ENCODE results near the gene METRNL. TPM values are rescaled to one million over a fixed set of nuclear protein-coding genes. Genes with fewer than 3 reads are reported as not detected.

The METRNL gene
- total and polyA plus RNA-seq, 3 experiments from 2014 or later: 2.6 to 22.9 (median 22.3) TPM

DNA sequence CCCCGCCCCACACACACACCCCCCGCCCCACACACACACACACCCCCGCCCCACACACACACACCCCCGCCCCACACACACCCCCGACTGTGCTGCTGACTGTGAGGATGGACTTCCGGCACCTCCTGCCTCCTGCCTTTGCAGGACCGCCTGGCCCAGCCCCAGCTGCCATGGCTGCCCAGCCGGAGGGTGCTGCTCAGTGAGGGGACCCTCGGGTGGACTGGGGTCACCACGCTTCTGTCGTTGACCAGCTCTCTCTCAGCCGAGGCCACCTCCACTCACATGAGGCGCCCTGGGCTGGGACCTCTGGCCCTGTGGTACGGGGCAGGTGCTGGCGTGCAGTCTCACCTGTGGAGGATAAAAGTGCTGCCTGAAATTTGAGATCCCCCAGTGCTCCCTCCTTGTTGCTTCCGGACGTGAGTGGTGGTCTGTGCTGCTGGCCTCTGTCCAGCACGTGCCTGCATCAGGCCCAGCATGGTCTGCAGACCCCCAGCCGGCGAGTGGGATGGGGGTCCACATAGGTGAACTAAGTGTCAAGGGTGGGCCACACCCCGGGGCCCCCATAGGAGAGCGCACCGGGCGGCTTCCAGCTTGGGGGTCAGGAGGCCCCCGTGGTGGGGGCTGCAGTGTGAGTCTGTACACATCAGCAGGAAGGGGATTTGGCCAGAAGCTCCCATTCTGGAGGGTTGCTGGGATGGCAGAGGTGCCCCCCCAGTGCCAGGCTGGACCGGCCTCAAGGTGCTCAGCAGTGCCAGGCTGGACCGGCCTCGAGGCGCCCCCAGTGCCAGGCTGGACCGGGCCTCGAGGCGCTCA lies 11.2 kb downstream of the METRNL start:
- peak overlapping the region in 2 of 8 donors; percentile 70 to 72 for H3K27ac Mint-ChIP-seq
- Histone ChIP-seq H3K27me3 (ENCODE audit: insufficient read depth, low read length, poor library complexity, severe bottlenecking) (no peaks in the 10 kb centered on the region), H3K4me1 (ENCODE audit: insufficient read depth, low read length) (peaks cover 3% of the 10 kb centered on the region), H3K27ac (ENCODE audit: low read depth, low read length) (no peak overlapping the region), H3K9me3 (ENCODE audit: low read length) (no peaks in the 10 kb centered on the region), H3K36me3 (ENCODE audit: insufficient read depth, low read length) (no peaks in the 10 kb centered on the region), H3K4me3 (ENCODE audit: low read length) (no peak overlapping the region)
- H3K4me1 Mint-ChIP-seq: peaks cover 5 to 32% (median 14%) of the 10 kb centered on the region in 3 donors
- peaks cover 0 to 64% (median 3%) of the 10 kb centered on the region in 3 donors for H3K36me3 Mint-ChIP-seq
- peaks cover 0 to 2% (median 0%) of the 10 kb centered on the region in 5 donors for H3K9me3 Mint-ChIP-seq
- ChIA-PET POLR2A (no interaction called here), CTCF (no interaction called here)
- H3K4me3 Mint-ChIP-seq: peak overlapping the region in 1 of 7 donors; percentile 65
- no peaks in the 10 kb centered on the region for H3K27me3 Mint-ChIP-seq
- no peak for DNase-seq

GRCh38 chr17:83091257-83092141 lies 12.1 kb downstream of the METRNL start:
- Histone ChIP-seq H3K36me3 (ENCODE audit: insufficient read depth, low read length) (no peaks in the 10 kb centered on the region), H3K4me3 (ENCODE audit: low read length) (no peak overlapping the region), H3K27ac (ENCODE audit: low read depth, low read length) (no peak overlapping the region), H3K9me3 (ENCODE audit: low read length) (no peaks in the 10 kb centered on the region), H3K4me1 (ENCODE audit: insufficient read depth, low read length) (no peaks in the 10 kb centered on the region), H3K27me3 (ENCODE audit: insufficient read depth, low read length, poor library complexity, severe bottlenecking) (no peaks in the 10 kb centered on the region)
- Mint-ChIP-seq H3K36me3 (peaks cover 0 to 59% (median 1%) of the 10 kb centered on the region in 3 donors), H3K9me3 (peaks cover 0 to 2% (median 0%) of the 10 kb centered on the region in 5 donors), H3K4me3 (peak overlapping the region in 2 of 7 donors; percentile 23 to 83), H3K4me1 (peaks cover 5 to 24% (median 8%) of the 10 kb centered on the region in 3 donors), H3K27ac (peak overlapping the region in 2 of 8 donors; percentile 9 to 92), H3K27me3 (no peaks in the 10 kb centered on the region)
- ChIA-PET CTCF (no interaction called here), POLR2A (no interaction called here)
- no peak for DNase-seq

- CTCF ChIA-PET: no interaction called here
Observed at GRCh38 chr17:83092186-83092585, 12.8 kb downstream of the METRNL start.

GRCh38 chr17:83092931-83093330 lies 13.5 kb downstream of the METRNL start:
- peak overlapping the region in 1 of 8 donors; percentile 27 for H3K27ac Mint-ChIP-seq
- H3K27ac ChIP-seq (ENCODE audit: low read depth, low read length): no peak overlapping the region
- CTCF ChIA-PET: no interaction called here
- POLR2A ChIA-PET: interaction anchor here (0.7 kb wide), 1 partner anchor 9 kb away, joined by 3 read pairs; no protein-coding TSS in a partner anchor
- no peak overlapping the region for H3K4me3 ChIP-seq (ENCODE audit: low read length)
- peaks cover 0 to 2% (median 0%) of the 10 kb centered on the region in 5 donors for H3K9me3 Mint-ChIP-seq
- peaks cover 0 to 52% (median 0%) of the 10 kb centered on the region in 3 donors for H3K36me3 Mint-ChIP-seq
- no peak overlapping the region for H3K4me3 Mint-ChIP-seq
- no peaks in the 10 kb centered on the region for H3K27me3 ChIP-seq (ENCODE audit: insufficient read depth, low read length, poor library complexity, severe bottlenecking)
- H3K4me1 ChIP-seq (ENCODE audit: insufficient read depth, low read length): no peaks in the 10 kb centered on the region
- no peaks in the 10 kb centered on the region for H3K9me3 ChIP-seq (ENCODE audit: low read length)
- H3K36me3 ChIP-seq (ENCODE audit: insufficient read depth, low read length): no peaks in the 10 kb centered on the region
- no peak for DNase-seq
- H3K27me3 Mint-ChIP-seq: peaks cover 0 to 1% of the 10 kb centered on the region in 2 donors
- H3K4me1 Mint-ChIP-seq: peaks cover 5 to 21% (median 6%) of the 10 kb centered on the region in 3 donors

More at GRCh38 chr17:83092186-83092585, 12.8 kb downstream of the METRNL start:
- H3K27ac Mint-ChIP-seq: no peak overlapping the region
- Histone ChIP-seq H3K4me3 (ENCODE audit: low read length) (no peak overlapping the region), H3K27ac (ENCODE audit: low read depth, low read length) (no peak overlapping the region), H3K27me3 (ENCODE audit: insufficient read depth, low read length, poor library complexity, severe bottlenecking) (no peaks in the 10 kb centered on the region), H3K36me3 (ENCODE audit: insufficient read depth, low read length) (no peaks in the 10 kb centered on the region), H3K9me3 (ENCODE audit: low read length) (no peaks in the 10 kb centered on the region), H3K4me1 (ENCODE audit: insufficient read depth, low read length) (no peaks in the 10 kb centered on the region)
- no peak for DNase-seq
- H3K36me3 Mint-ChIP-seq: peaks cover 0 to 58% (median 0%) of the 10 kb centered on the region in 3 donors
- peaks cover 5 to 21% (median 6%) of the 10 kb centered on the region in 3 donors for H3K4me1 Mint-ChIP-seq
- peaks cover 0 to 2% (median 0%) of the 10 kb centered on the region in 5 donors for H3K9me3 Mint-ChIP-seq
- POLR2A ChIA-PET: no interaction called here
- H3K4me3 Mint-ChIP-seq: peak overlapping the region in 1 of 7 donors; percentile 83
- peaks cover 0 to under 1% of the 10 kb centered on the region in 2 donors for H3K27me3 Mint-ChIP-seq

GRCh38 chr17:83093506-83093905 lies 14.1 kb downstream of the METRNL start:
- DNase-seq: no peak
- Histone ChIP-seq H3K27ac (ENCODE audit: low read depth, low read length) (no peak overlapping the region), H3K4me1 (ENCODE audit: insufficient read depth, low read length) (no peaks in the 10 kb centered on the region), H3K27me3 (ENCODE audit: insufficient read depth, low read length, poor library complexity, severe bottlenecking) (no peaks in the 10 kb centered on the region), H3K4me3 (ENCODE audit: low read length) (no peak overlapping the region), H3K36me3 (ENCODE audit: insufficient read depth, low read length) (no peaks in the 10 kb centered on the region), H3K9me3 (ENCODE audit: low read length) (no peaks in the 10 kb centered on the region)
- H3K9me3 Mint-ChIP-seq: peaks cover 0 to 2% (median 0%) of the 10 kb centered on the region in 5 donors
- POLR2A ChIA-PET: interaction anchor here (0.7 kb wide), 1 partner anchor 10 kb away, joined by 3 read pairs; no protein-coding TSS in a partner anchor
- peaks cover 0 to 49% (median 0%) of the 10 kb centered on the region in 3 donors for H3K36me3 Mint-ChIP-seq
- peak overlapping the region in 1 of 7 donors; percentile 44 for H3K4me3 Mint-ChIP-seq
- peak overlapping the region in 1 of 8 donors; percentile 30 for H3K27ac Mint-ChIP-seq
- H3K4me1 Mint-ChIP-seq: peaks cover 5 to 16% (median 6%) of the 10 kb centered on the region in 3 donors
- H3K27me3 Mint-ChIP-seq: peaks cover 0 to 1% of the 10 kb centered on the region in 2 donors
- CTCF ChIA-PET: no interaction called here

DNA sequence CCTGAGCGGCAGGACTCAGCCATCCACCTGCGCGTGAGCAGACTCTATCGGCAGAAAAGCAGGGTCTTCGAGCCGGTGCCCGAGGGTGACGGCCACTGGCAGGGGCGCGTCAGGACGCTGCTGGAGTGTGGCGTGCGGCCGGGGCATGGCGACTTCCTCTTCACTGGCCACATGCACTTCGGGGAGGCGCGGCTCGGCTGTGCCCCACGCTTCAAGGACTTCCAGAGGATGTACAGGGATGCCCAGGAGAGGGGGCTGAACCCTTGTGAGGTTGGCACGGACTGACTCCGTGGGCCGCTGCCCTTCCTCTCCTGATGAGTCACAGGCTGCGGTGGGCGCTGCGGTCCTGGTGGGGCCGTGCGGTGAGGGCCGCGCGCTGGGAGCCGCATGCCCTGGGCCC lies 14.9 kb downstream of the METRNL start:
- no peaks in the 10 kb centered on the region for H3K9me3 ChIP-seq (ENCODE audit: low read length)
- Mint-ChIP-seq H3K9me3 (peaks cover 0 to 2% (median 0%) of the 10 kb centered on the region in 5 donors), H3K4me3 (peak overlapping the region in 1 of 7 donors; percentile 40), H3K27me3 (peaks cover 0 to 1% of the 10 kb centered on the region in 2 donors), H3K36me3 (peaks cover 0 to 45% (median 0%) of the 10 kb centered on the region in 3 donors), H3K27ac (peak overlapping the region in 1 of 8 donors; percentile 62), H3K4me1 (peaks cover 2 to 10% (median 5%) of the 10 kb centered on the region in 3 donors)
- ChIA-PET POLR2A (no interaction called here), CTCF (no interaction called here)
- H3K4me1 ChIP-seq (ENCODE audit: insufficient read depth, low read length): no peaks in the 10 kb centered on the region
- H3K27ac ChIP-seq (ENCODE audit: low read depth, low read length): no peak overlapping the region
- peaks cover 5% of the 10 kb centered on the region for H3K27me3 ChIP-seq (ENCODE audit: insufficient read depth, low read length, poor library complexity, severe bottlenecking)
- H3K4me3 ChIP-seq (ENCODE audit: low read length): no peak overlapping the region
- DNase-seq: no peak
- no peaks in the 10 kb centered on the region for H3K36me3 ChIP-seq (ENCODE audit: insufficient read depth, low read length)

DNA sequence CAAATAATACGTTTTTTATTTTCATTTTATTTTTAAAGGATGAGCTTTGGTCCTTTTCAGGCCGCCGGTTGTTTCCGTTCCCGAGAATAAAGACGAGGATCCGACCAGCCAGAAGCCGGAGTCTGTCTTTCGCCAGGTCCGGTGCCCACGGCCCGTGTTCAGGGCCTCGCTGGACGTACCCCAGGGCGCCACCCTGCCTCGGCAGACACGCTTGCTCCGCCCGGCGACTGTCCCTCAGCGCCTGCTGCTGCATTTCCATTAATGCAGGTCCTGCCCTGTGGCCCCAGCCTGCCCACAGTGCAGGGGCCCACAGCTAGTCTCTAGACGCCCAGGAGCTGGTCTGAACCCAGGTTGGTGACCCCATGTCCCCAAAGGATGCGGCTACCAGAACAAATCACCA lies 15.6 kb downstream of the METRNL start:
- Histone ChIP-seq H3K36me3 (ENCODE audit: insufficient read depth, low read length) (no peaks in the 10 kb centered on the region), H3K4me3 (ENCODE audit: low read length) (no peak overlapping the region)
- H3K9me3 Mint-ChIP-seq: peaks cover 0 to 4% (median 0%) of the 10 kb centered on the region in 5 donors

More for the DNA sequence above, 15.6 kb downstream of the METRNL start:
- Mint-ChIP-seq H3K36me3 (peaks cover 0 to 41% (median 0%) of the 10 kb centered on the region in 3 donors), H3K27me3 (peaks cover 3 to 4% of the 10 kb centered on the region in 2 donors), H3K4me3 (peak overlapping the region in 1 of 7 donors; percentile 23), H3K4me1 (peaks cover 2 to 13% (median 7%) of the 10 kb centered on the region in 3 donors), H3K27ac (peak overlapping the region in 2 of 8 donors; percentile 47 to 62)
- Histone ChIP-seq H3K4me1 (ENCODE audit: insufficient read depth, low read length) (peaks cover 1% of the 10 kb centered on the region), H3K9me3 (ENCODE audit: low read length) (no peaks in the 10 kb centered on the region), H3K27ac (ENCODE audit: low read depth, low read length) (no peak overlapping the region), H3K27me3 (ENCODE audit: insufficient read depth, low read length, poor library complexity, severe bottlenecking) (peaks cover 5% of the 10 kb centered on the region)
- CTCF ChIA-PET: no interaction called here
- POLR2A ChIA-PET: no interaction called here
- no peak for DNase-seq
